ENCODE measurements around the gene SIGLEC6.

The SIGLEC6 gene

DNA sequence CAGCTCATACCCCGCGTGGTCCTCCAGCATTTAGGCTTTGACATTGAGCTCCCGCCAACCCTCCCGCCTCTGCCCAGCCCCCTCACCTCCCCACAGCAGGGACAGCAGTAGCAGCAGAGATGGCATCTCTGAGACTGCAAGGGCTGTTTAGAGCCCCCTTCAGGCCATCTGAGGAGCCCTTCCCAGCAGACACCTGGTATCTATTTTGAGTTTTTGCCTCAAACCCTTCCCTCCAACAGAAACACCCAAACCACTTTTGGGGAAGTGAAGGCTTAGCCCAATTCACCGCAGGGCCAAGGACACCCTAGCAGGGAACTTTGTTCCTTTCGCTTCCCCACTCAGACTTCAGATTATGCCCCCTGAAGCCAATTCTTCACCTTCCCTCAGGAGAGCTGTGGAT lies 33.3 kb upstream of the SIGLEC6 start:
- Histone ChIP-seq H3K9ac (ENCODE audit: low read depth, low read length) (no peak overlapping the region), H3K9me3 (replicated peaks; ENCODE audit: low read length) (no peaks in the 10 kb centered on the region), H3K36me3 (ENCODE audit: insufficient read depth, low read length) (no peaks in the 10 kb centered on the region), H3K4me2 (ENCODE audit: low read length) (no peak overlapping the region), H3K27me3 (ENCODE audit: control insufficient read depth, insufficient read depth, low read length) (no peaks in the 10 kb centered on the region), H3K4me3 (ENCODE audit: low read length) (no peak overlapping the region), H3K4me1 (ENCODE audit: control insufficient read depth, insufficient read depth, low read length) (no peaks in the 10 kb centered on the region)

DNA sequence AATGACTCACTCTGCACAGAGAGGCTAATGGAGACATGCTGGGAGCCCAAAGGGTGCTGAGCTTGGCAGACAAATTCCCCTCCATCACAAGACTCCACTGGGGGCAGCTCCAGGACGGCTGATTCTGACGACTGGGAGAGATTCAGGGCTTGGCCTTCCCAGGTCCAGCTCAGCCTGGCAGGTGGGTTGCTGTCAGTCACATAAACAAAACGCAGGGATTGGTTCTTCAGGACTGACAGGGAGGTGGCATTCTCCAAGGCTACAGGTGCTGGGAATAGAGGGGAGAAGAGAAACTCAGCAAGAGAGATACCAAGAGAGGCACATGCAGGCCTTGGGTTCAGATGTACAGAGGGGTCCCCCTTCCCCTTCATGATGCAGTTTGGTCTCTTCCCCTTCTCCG lies 28.9 kb upstream of the SIGLEC6 start:
- H3K27me3 ChIP-seq (ENCODE audit: control insufficient read depth, insufficient read depth, low read length) = no peaks in the 10 kb centered on the region
- H3K9ac ChIP-seq (ENCODE audit: low read depth, low read length) = no peak overlapping the region
- no peak overlapping the region for H3K4me3 ChIP-seq (ENCODE audit: low read length)

GRCh38 chr19:51559240-51559639 lies 27.8 kb upstream of the SIGLEC6 start:
- Histone ChIP-seq H3K4me1 (ENCODE audit: control insufficient read depth, insufficient read depth, low read length) (no peaks in the 10 kb centered on the region), H3K4me2 (ENCODE audit: low read length) (no peak overlapping the region), H3K27me3 (ENCODE audit: control insufficient read depth, insufficient read depth, low read length) (no peaks in the 10 kb centered on the region), H3K9ac (ENCODE audit: low read depth, low read length) (no peak overlapping the region), H3K36me3 (ENCODE audit: insufficient read depth, low read length) (no peaks in the 10 kb centered on the region), H3K9me3 (replicated peaks; ENCODE audit: low read length) (no peaks in the 10 kb centered on the region), H3K4me3 (ENCODE audit: low read length) (no peak overlapping the region)

More for the DNA sequence above, 28.9 kb upstream of the SIGLEC6 start:
- Histone ChIP-seq H3K4me2 (ENCODE audit: low read length) (no peak overlapping the region), H3K4me1 (ENCODE audit: control insufficient read depth, insufficient read depth, low read length) (no peaks in the 10 kb centered on the region), H3K36me3 (ENCODE audit: insufficient read depth, low read length) (no peaks in the 10 kb centered on the region), H3K9me3 (replicated peaks; ENCODE audit: low read length) (no peaks in the 10 kb centered on the region)

GRCh38 chr19:51552996-51553725 lies 21.7 kb upstream of the SIGLEC6 start:
- H3K27me3 ChIP-seq (ENCODE audit: control insufficient read depth, insufficient read depth, low read length) = no peaks in the 10 kb centered on the region
- no peaks in the 10 kb centered on the region for H3K4me1 ChIP-seq (ENCODE audit: control insufficient read depth, insufficient read depth, low read length)
- H3K4me2 ChIP-seq (ENCODE audit: low read length) = no peak overlapping the region
- no peak overlapping the region for H3K9ac ChIP-seq (ENCODE audit: low read depth, low read length)
- no peaks in the 10 kb centered on the region for H3K36me3 ChIP-seq (ENCODE audit: insufficient read depth, low read length)
- H3K9me3 ChIP-seq (replicated peaks; ENCODE audit: low read length) = no peaks in the 10 kb centered on the region
- no peak overlapping the region for H3K4me3 ChIP-seq (ENCODE audit: low read length)

DNA sequence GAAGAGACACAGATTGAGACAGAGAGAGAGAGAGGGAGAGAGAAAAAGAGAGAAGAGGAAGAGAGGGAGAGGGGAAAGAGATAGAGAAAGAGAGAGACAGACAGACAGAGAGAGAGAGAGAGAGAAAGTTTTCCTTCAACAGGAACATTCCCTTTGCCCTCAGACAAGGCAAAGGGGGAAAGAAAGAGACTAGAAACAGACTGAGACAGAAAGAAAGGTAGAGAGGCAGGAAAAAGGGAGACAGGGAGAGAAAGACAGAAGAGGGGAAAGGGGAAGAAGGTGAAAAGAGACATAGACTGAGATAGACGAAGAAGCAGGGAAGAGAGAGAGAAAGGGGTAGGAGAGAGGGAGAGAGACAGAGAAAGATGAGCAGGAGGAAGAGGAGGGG lies 21.1 kb upstream of the SIGLEC6 start:
- Histone ChIP-seq H3K9me3 (replicated peaks; ENCODE audit: low read length) (no peaks in the 10 kb centered on the region), H3K9ac (ENCODE audit: low read depth, low read length) (no peak overlapping the region), H3K4me2 (ENCODE audit: low read length) (no peak overlapping the region), H3K4me1 (ENCODE audit: control insufficient read depth, insufficient read depth, low read length) (no peaks in the 10 kb centered on the region), H3K4me3 (ENCODE audit: low read length) (no peak overlapping the region), H3K36me3 (ENCODE audit: insufficient read depth, low read length) (no peaks in the 10 kb centered on the region), H3K27me3 (ENCODE audit: control insufficient read depth, insufficient read depth, low read length) (no peaks in the 10 kb centered on the region)

DNA sequence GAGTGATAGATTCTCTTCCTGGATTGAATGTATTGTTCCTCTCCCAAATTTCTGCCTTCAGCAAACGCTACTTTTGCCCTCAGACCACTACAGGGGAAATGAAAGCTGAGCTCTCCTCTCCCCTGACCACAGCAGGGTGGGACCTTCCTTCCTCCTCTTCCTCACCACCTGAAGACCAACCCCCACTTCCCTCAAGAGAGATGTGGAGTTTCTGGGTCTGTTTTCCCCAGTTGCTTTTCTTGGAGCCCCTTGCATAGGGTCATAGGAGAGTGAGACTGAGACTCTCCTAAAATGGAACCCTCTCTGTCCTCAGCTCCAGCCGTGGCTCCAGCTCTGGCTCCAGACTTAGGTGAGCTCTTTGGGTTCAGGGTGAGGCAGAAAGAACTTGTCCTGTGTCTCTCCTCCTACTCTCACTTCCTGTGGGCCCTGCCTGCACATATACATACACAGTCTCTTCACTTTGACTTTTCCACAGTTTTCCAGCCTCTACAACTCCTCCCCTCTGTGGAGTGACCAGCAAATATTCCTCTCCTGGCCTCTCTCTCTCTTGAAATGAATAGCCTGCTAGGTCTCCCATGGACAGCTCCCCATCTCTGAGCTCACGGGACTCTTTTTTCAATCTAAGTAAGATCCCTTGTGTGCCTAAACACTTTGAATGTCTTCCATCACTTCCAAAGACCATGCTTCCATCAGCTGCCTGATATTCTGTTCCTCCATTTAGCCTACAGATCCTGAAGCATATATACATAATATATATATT lies 20.4 kb upstream of the SIGLEC6 start:
- Histone ChIP-seq H3K4me1 (ENCODE audit: control insufficient read depth, insufficient read depth, low read length) (no peaks in the 10 kb centered on the region), H3K9ac (ENCODE audit: low read depth, low read length) (no peak overlapping the region), H3K4me2 (ENCODE audit: low read length) (no peak overlapping the region), H3K4me3 (ENCODE audit: low read length) (no peak overlapping the region), H3K27me3 (ENCODE audit: control insufficient read depth, insufficient read depth, low read length) (no peaks in the 10 kb centered on the region), H3K36me3 (ENCODE audit: insufficient read depth, low read length) (no peaks in the 10 kb centered on the region), H3K9me3 (replicated peaks; ENCODE audit: low read length) (no peaks in the 10 kb centered on the region)

DNA sequence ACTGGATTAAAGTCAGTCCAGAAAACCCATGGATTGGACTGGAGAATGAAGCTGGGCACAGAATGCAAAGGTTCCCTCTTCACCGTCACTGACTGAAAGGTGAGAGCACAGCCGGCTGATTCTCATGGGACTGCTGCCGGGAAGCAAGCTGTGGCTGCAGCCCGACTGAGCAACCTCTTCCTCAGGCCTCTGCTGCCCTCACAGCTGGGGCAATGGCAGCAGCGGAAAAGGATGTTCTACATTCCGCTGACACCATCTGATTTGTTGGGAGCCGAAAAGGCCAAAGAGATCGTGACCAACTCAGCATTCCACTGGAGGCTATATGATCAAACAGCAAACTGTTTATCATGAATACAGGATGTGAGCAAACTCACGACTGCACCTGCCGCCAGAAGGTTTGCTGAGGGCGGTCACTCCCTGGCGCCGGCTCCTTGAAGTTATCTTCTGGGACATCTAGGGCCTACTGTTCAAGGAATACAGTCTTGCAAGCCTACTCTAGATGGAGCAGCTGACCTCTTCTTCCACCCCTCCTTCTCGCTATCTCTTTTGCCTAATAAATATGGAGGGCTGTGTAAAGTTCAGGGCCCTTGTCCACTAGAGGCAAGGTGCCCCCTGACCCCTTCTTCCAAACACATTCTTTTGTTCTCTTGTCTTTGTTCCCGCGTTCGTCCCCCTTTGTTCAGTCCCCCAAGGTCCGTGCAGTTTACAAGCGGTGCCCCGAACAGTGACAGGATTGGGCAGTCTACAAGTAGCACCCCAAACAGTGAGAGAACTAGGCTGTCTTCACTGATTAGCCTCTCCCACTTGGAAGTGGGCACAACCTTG lies 19.6 kb upstream of the SIGLEC6 start:
- no peaks in the 10 kb centered on the region for H3K36me3 ChIP-seq (ENCODE audit: insufficient read depth, low read length)
- no peaks in the 10 kb centered on the region for H3K9me3 ChIP-seq (replicated peaks; ENCODE audit: low read length)
- H3K4me3 ChIP-seq (ENCODE audit: low read length) = no peak overlapping the region
- H3K4me2 ChIP-seq (ENCODE audit: low read length) = no peak overlapping the region
- no peaks in the 10 kb centered on the region for H3K27me3 ChIP-seq (ENCODE audit: control insufficient read depth, insufficient read depth, low read length)
- no peaks in the 10 kb centered on the region for H3K4me1 ChIP-seq (ENCODE audit: control insufficient read depth, insufficient read depth, low read length)
- H3K9ac ChIP-seq (ENCODE audit: low read depth, low read length) = no peak overlapping the region

- H3K9me3 ChIP-seq (replicated peaks; ENCODE audit: low read length) = no peaks in the 10 kb centered on the region
Measured at GRCh38 chr19:51549533-51550324, 18.3 kb upstream of the SIGLEC6 start.

DNA sequence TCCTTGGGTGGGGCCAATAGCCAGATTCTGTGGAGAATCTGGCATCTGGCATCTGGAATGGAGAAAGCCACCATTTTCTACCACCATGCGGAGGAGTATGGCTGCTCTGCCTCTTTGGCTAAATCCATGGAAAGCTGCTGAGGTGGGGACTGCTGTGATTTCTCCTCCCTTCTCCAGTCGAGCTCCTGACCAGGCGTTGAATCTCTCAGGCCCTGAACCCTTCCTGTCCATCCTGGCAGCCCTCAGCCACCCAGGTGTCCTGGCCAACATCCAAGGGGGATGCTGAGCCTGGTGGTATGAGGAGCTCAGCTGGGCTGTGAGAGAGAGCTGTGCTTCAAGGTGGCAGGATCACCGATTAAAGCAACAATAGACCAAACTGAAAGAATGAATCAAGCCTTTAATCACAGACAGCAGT lies 17.4 kb upstream of the SIGLEC6 start:
- Histone ChIP-seq H3K4me3 (ENCODE audit: low read length) (no peak overlapping the region), H3K9ac (ENCODE audit: low read depth, low read length) (no peak overlapping the region), H3K9me3 (replicated peaks; ENCODE audit: low read length) (peaks cover 2% of the 10 kb centered on the region), H3K4me1 (ENCODE audit: control insufficient read depth, insufficient read depth, low read length) (no peaks in the 10 kb centered on the region), H3K36me3 (ENCODE audit: insufficient read depth, low read length) (no peaks in the 10 kb centered on the region), H3K27me3 (ENCODE audit: control insufficient read depth, insufficient read depth, low read length) (no peaks in the 10 kb centered on the region), H3K4me2 (ENCODE audit: low read length) (no peak overlapping the region)

More at GRCh38 chr19:51549533-51550324, 18.3 kb upstream of the SIGLEC6 start:
- no peak overlapping the region for H3K4me3 ChIP-seq (ENCODE audit: low read length)
- H3K36me3 ChIP-seq (ENCODE audit: insufficient read depth, low read length) = no peaks in the 10 kb centered on the region
- no peaks in the 10 kb centered on the region for H3K27me3 ChIP-seq (ENCODE audit: control insufficient read depth, insufficient read depth, low read length)
- no peak overlapping the region for H3K9ac ChIP-seq (ENCODE audit: low read depth, low read length)
- no peak overlapping the region for H3K4me2 ChIP-seq (ENCODE audit: low read length)
- H3K4me1 ChIP-seq (ENCODE audit: control insufficient read depth, insufficient read depth, low read length) = no peaks in the 10 kb centered on the region

GRCh38 chr19:51548213-51548651 lies 16.8 kb upstream of the SIGLEC6 start:
- no peak overlapping the region for H3K4me3 ChIP-seq (ENCODE audit: low read length)
- H3K9me3 ChIP-seq (replicated peaks; ENCODE audit: low read length) = peaks cover 2% of the 10 kb centered on the region
- no peaks in the 10 kb centered on the region for H3K27me3 ChIP-seq (ENCODE audit: control insufficient read depth, insufficient read depth, low read length)
- H3K36me3 ChIP-seq (ENCODE audit: insufficient read depth, low read length) = no peaks in the 10 kb centered on the region
- H3K4me1 ChIP-seq (ENCODE audit: control insufficient read depth, insufficient read depth, low read length) = no peaks in the 10 kb centered on the region
- H3K9ac ChIP-seq (ENCODE audit: low read depth, low read length) = no peak overlapping the region
- no peak overlapping the region for H3K4me2 ChIP-seq (ENCODE audit: low read length)
